Right atrium auricular region (tissue), 2 donors: ENCODE measurements around the gene ERN1. TPM values are rescaled to one million over a fixed set of nuclear protein-coding genes. Genes with fewer than 3 reads are reported as not detected.

Source experiments
- DNase-seq: peaks from one replicate; pipeline ENCODE4 v3.0.0-alpha.2; 2019; ENCODE audit warnings: low spot score
- H3K27ac ChIP-seq, 2 donors: fragments of 200-600 bp; sonication (generic); 1 replicate in 1 of 2; 2 replicates in 1 of 2; pipeline ENCODE4 v1.5.1; 2016 to 2019
- H3K27me3 ChIP-seq, 2 donors: fragments of 200-600 bp; sonication (generic); one replicate each; pipeline versions ENCODE4 v1.5.1 to v1.6.0; 2017 to 2019
- H3K36me3 ChIP-seq: fragments of 200-600 bp; sonication (generic); one replicate; pipeline ENCODE4 v1.5.1; 2016
- H3K4me1 ChIP-seq, 2 donors: fragments of 200-600 bp; sonication (generic); one replicate each; pipeline versions ENCODE4 v1.5.1 to v1.6.0; 2017 to 2019
- H3K4me3 ChIP-seq, 2 donors: fragments of 200-600 bp; sonication (generic); 1 replicate in 1 of 2; 2 replicates in 1 of 2; pipeline ENCODE4 v1.5.1; 2017 to 2019; ENCODE audit warnings: mild to moderate bottlenecking in 1 of 2, moderate library complexity in 1 of 2
- H3K9me3 ChIP-seq, 2 donors: fragments of 200-600 bp; sonication (generic); one replicate each; pipeline ENCODE4 v1.5.1; 2019
- total RNA-seq, 2 donors: library from RNA; depleted of rRNA; stranded (reverse); fragments of >200 nt; gene quantifications; one replicate each; pipeline ENCODE4 v1.1.0, GENCODE V29; 2016
- TF ChIP-seq, protein P1 (sequence below), 2 donors: fragments of 200-600 bp; sonication (generic); IDR thresholded peaks; one replicate each; pipeline ENCODE4 v1.5.1; 2019; ENCODE audit warnings: antibody characterized with exemption in 2 of 2

ERN1 gene
- total RNA-seq, 2 donors from 2014 or later = 7.0 to 11.9 TPM

DNA sequence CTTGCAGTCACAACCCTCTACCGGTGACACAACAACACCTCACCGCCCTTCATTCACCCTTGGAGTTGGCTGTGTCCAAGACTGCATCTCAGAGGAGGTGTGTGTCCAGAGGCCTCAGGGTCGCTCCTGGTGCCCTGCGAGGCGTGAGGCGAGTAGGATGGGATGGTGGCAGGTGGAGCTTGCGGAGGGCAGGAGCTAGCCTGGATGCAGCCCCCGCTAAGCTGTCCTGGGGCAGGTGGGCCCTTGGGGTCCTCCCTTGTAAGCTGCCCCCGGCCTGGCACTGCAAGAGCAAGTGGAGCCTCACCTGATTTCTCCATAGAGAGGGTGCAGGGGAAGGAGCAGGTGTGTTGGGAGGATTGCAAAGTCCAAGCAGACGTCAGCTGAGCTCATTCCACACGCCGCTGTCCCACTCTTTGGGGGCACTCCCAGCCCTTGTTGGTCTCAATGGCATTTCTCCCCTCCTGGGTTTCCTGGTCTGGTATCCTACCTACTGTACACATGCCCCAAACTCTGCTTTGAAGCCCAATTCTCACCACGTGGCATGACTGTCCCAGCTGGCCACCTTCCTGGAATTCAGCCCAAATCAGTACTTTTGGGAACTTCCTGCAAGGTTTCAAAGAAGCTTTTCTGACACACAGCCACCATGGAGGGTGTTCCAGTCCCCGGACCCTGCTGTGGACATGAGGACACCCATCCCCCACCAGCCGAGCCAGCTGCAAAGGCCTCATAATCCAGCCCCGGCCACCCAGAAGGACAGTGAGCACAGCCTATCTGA is 91.4 kb downstream of the ERN1 start:
- Histone ChIP-seq H3K9me3 (no peaks in the 10 kb centered on the region), H3K27ac (no peak overlapping the region), H3K27me3 (no peaks in the 10 kb centered on the region), H3K4me3 (no peak overlapping the region), H3K4me1 (no peaks in the 10 kb centered on the region), H3K36me3 (peaks cover 7% of the 10 kb centered on the region)
- DNase-seq = no peak
- TF ChIP-seq, protein P1, sequence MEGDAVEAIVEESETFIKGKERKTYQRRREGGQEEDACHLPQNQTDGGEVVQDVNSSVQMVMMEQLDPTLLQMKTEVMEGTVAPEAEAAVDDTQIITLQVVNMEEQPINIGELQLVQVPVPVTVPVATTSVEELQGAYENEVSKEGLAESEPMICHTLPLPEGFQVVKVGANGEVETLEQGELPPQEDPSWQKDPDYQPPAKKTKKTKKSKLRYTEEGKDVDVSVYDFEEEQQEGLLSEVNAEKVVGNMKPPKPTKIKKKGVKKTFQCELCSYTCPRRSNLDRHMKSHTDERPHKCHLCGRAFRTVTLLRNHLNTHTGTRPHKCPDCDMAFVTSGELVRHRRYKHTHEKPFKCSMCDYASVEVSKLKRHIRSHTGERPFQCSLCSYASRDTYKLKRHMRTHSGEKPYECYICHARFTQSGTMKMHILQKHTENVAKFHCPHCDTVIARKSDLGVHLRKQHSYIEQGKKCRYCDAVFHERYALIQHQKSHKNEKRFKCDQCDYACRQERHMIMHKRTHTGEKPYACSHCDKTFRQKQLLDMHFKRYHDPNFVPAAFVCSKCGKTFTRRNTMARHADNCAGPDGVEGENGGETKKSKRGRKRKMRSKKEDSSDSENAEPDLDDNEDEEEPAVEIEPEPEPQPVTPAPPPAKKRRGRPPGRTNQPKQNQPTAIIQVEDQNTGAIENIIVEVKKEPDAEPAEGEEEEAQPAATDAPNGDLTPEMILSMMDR (IDR thresholded peaks at IDR 0.05) = no peak

DNA sequence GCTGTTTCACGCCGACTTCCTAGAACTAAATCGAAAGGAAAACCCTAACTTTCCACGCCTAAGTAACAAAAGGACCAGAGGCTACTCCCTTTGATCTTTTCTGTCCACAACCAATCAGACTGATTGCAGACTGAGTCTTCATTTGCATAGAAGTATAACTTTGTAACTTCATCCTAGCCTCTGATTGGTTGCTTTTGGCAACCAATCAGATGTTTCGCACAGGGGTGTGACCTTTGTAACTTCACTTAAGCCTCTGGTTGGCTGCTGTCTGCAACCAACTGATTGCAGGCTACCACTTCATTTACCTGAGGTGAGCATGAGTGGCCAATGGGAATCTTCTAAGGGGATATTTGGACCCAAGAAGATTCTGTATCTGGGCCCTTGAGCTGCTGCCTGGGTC is 92.1 kb downstream of the ERN1 start:
- Histone ChIP-seq H3K27me3 (no peaks in the 10 kb centered on the region), H3K4me1 (no peaks in the 10 kb centered on the region), H3K27ac (no peak overlapping the region), H3K36me3 (no peaks in the 10 kb centered on the region), H3K9me3 (no peaks in the 10 kb centered on the region), H3K4me3 (no peak overlapping the region)
- no peak for DNase-seq
- TF ChIP-seq, protein P1 (IDR thresholded peaks at IDR 0.05) = no peak

- no peak overlapping the region for H3K27ac ChIP-seq
- DNase-seq = no peak
Measured at GRCh38 chr17:64037180-64037579, 92.8 kb downstream of the ERN1 start.

GRCh38 chr17:64036198-64036922 is 93.6 kb downstream of the ERN1 start:
- Histone ChIP-seq H3K27ac (no peak overlapping the region), H3K27me3 (no peaks in the 10 kb centered on the region), H3K9me3 (no peaks in the 10 kb centered on the region), H3K4me3 (no peak overlapping the region), H3K4me1 (no peaks in the 10 kb centered on the region), H3K36me3 (no peaks in the 10 kb centered on the region)
- DNase-seq = no peak
- TF ChIP-seq, protein P1 (IDR thresholded peaks at IDR 0.05) = no peak

More at GRCh38 chr17:64037180-64037579, 92.8 kb downstream of the ERN1 start:
- Histone ChIP-seq H3K27me3 (no peaks in the 10 kb centered on the region), H3K4me1 (no peaks in the 10 kb centered on the region), H3K9me3 (no peaks in the 10 kb centered on the region), H3K36me3 (no peaks in the 10 kb centered on the region), H3K4me3 (no peak overlapping the region)
- TF ChIP-seq, protein P1 (IDR thresholded peaks at IDR 0.05) = no peak

- no peaks in the 10 kb centered on the region for H3K9me3 ChIP-seq
- H3K27me3 ChIP-seq = no peaks in the 10 kb centered on the region
- no peaks in the 10 kb centered on the region for H3K4me1 ChIP-seq
- no peaks in the 10 kb centered on the region for H3K36me3 ChIP-seq
- no peak overlapping the region for H3K27ac ChIP-seq
- TF ChIP-seq, protein P1 (IDR thresholded peaks at IDR 0.05) = no peak
- no peak for DNase-seq
- no peak overlapping the region for H3K4me3 ChIP-seq
Measured at GRCh38 chr17:64032081-64032480, 97.9 kb downstream of the ERN1 start.
